Endothelial cell of umbilical vein (primary cell): ENCODE results near the gene CALN1. TPM values are rescaled to one million over a fixed set of nuclear protein-coding genes. Genes with fewer than 3 reads are reported as not detected.

Source experiments
- BruUV-seq: library from RNA; stranded (reverse); fragments of 400-500 nt; replicated peaks from 2 replicates; lab custom pipeline; 2021; lab: Mats Ljungman, UMichigan
- CTCF ChIA-PET: fragments of 300-600, 350-600 bp; sonication (Branson Sonifier 250); formaldehyde crosslinking; loops from one replicate; lab custom pipeline; 2021; ENCODE audit warnings: antibody characterized with exemption, inconsistent platforms; lab: Charles Lee
- POLR2A ChIA-PET: fragments of 300-600, 350-600 bp; sonication (Branson Sonifier 250); formaldehyde crosslinking; loops from one replicate; lab custom pipeline; 2021; ENCODE audit warnings: antibody characterized with exemption, inconsistent platforms; lab: Charles Lee
- DNase-seq: peaks from one replicate; pipeline ENCODE4 v3.0.0-alpha.2; 2011; ENCODE audit warnings: low read depth, low spot score
- FAIRE-seq: peaks from 2 replicates; lab custom pipeline; 2011; peaks lifted over from hg19 to GRCh38; lab: Jason Lieb, UNC
- H2AFZ ChIP-seq: 2 replicates; pipeline ENCODE4 v1.6.0; 2012; ENCODE audit warnings: low read depth, low read length, control low read depth, inconsistent platforms
- H3K27ac ChIP-seq: 2 replicates; pipeline ENCODE4 v1.5.1; 2011; ENCODE audit warnings: low read depth, mild to moderate bottlenecking, control low read depth, low read length, moderate library complexity; ENCODE audit not compliant: insufficient read depth
- H3K27me3 ChIP-seq, 2 experiments: 2 replicates each; pipeline versions ENCODE4 v1.6.0 to v1.6.1; 2011; ENCODE audit warnings: low read length in 2 of 2, mixed read lengths in 1 of 2; ENCODE audit not compliant: control insufficient read depth in 2 of 2, insufficient read depth in 2 of 2
- H3K36me3 ChIP-seq, 2 experiments: 2 replicates in 1 of 2; 3 replicates in 1 of 2; pipeline ENCODE4 v1.5.1; 2011; ENCODE audit warnings: low read length in 2 of 2, mild to moderate bottlenecking in 1 of 2, moderate library complexity in 1 of 2; ENCODE audit not compliant: control insufficient read depth in 2 of 2, insufficient read depth in 2 of 2; ENCODE audit errors: extremely low read depth in 1 of 2
- H3K4me1 ChIP-seq: 3 replicates; pipeline ENCODE4 v1.5.1; 2011; ENCODE audit warnings: mild to moderate bottlenecking, low read length; ENCODE audit not compliant: control insufficient read depth, insufficient read depth; ENCODE audit errors: extremely low read depth
- H3K4me2 ChIP-seq: 2 replicates; pipeline ENCODE4 v1.6.1; 2011; ENCODE audit warnings: low read length, control low read depth, mixed read lengths; ENCODE audit not compliant: insufficient read depth
- H3K4me3 ChIP-seq, 3 experiments: fragments of 200-600 bp in 1 of 3; sonication (generic), shearing (Covaris generic) in 1 of 3; replicated peaks in 1 of 3; 2 replicates each; pipeline ENCODE4 v1.5.1; 2011 to 2016; ENCODE audit warnings: control low read depth in 3 of 3, low read length in 3 of 3, mild to moderate bottlenecking in 2 of 3, inconsistent platforms in 1 of 3, low read depth in 1 of 3, moderate library complexity in 1 of 3; ENCODE audit not compliant: insufficient read depth in 1 of 3
- H3K79me2 ChIP-seq: 2 replicates; pipeline ENCODE4 v1.6.0; 2012; ENCODE audit warnings: low read length, inconsistent platforms; ENCODE audit not compliant: control insufficient read depth, insufficient read depth
- H3K9ac ChIP-seq: replicated peaks from 2 replicates; pipeline ENCODE3; 2011; ENCODE audit warnings: low read length, control low read depth; ENCODE audit not compliant: insufficient read depth; ENCODE audit errors: extremely low read depth
- H3K9me1 ChIP-seq: replicated peaks from 3 replicates; pipeline ENCODE4 v1.6.0; 2011; ENCODE audit warnings: mild to moderate bottlenecking, low read length; ENCODE audit not compliant: control insufficient read depth, insufficient read depth; ENCODE audit errors: extremely low read depth
- H3K9me3 ChIP-seq: replicated peaks from 2 replicates; pipeline ENCODE4 v1.5.1; 2012; ENCODE audit warnings: low read length, inconsistent platforms; ENCODE audit not compliant: control insufficient read depth, insufficient read depth
- H4K20me1 ChIP-seq: replicated peaks from 2 replicates; pipeline ENCODE3; 2011; ENCODE audit warnings: mild to moderate bottlenecking, low read length; ENCODE audit not compliant: control insufficient read depth, insufficient read depth; ENCODE audit errors: extremely low read depth
- CTCF ChIP-seq, 2 donors: IDR thresholded peaks; 1 replicate in 1 of 2; 2 replicates in 1 of 2; pipeline ENCODE4 v1.5.1; 2011; ENCODE audit warnings: low read length in 2 of 2, mild to moderate bottlenecking in 2 of 2, moderate library complexity in 2 of 2, control low read depth in 1 of 2, inconsistent platforms in 1 of 2, low read depth in 1 of 2; ENCODE audit not compliant: insufficient read depth in 1 of 2; ENCODE audit errors: extremely low read depth in 1 of 2
- EZH2 ChIP-seq: IDR thresholded peaks from 2 replicates; pipeline ENCODE4 v1.6.1; 2012; ENCODE audit warnings: borderline replicate concordance, low read depth, mild to moderate bottlenecking, moderate library complexity, low read length, inconsistent platforms; ENCODE audit not compliant: severe bottlenecking
- GATA2 ChIP-seq: IDR thresholded peaks from 2 replicates; pipeline ENCODE4 v1.7.0; 2011; ENCODE audit warnings: low read depth, mild to moderate bottlenecking, moderate library complexity, mixed read lengths, low read length; ENCODE audit not compliant: insufficient read length, insufficient read depth
- JUN ChIP-seq: IDR thresholded peaks from 2 replicates; pipeline ENCODE4 v1.6.1; 2011; ENCODE audit warnings: borderline replicate concordance, low read depth; ENCODE audit not compliant: insufficient read length, insufficient read depth
- MAX ChIP-seq: IDR thresholded peaks from 2 replicates; pipeline ENCODE4 v1.6.1; 2011; ENCODE audit not compliant: insufficient read depth, insufficient read length
- MYC ChIP-seq: IDR thresholded peaks from one replicate; pipeline ENCODE4 v1.6.1; 2011; ENCODE audit warnings: mild to moderate bottlenecking, low read depth, low read length
- POLR2A ChIP-seq: IDR thresholded peaks from 2 replicates; pipeline ENCODE4 v1.6.1; 2012; ENCODE audit warnings: low read depth, mild to moderate bottlenecking, control low read depth, low read length
- POLR2AphosphoS5 ChIP-seq: IDR thresholded peaks from 2 replicates; pipeline ENCODE4 v1.6.1; 2012; ENCODE audit warnings: low read depth, mild to moderate bottlenecking, control low read depth, low read length, moderate library complexity; ENCODE audit not compliant: insufficient read depth
- dilution Hi-C: fragments of 300-500 bp; cut with MboI; formaldehyde crosslinking; loops from one replicate; pipeline ENCODE4 v1.15.0; 2019; ENCODE audit warnings: low sequenced_read_pairs; ENCODE audit not compliant: extremely low pct_ligation_motif_present
- intact Hi-C: fragments of 100-400 bp; cut with micrococcal nuclease; formaldehyde crosslinking; loops from one replicate; pipeline ENCODE4 v1.10.0; 2022
- polyA plus RNA-seq, 4 experiments: library from polyadenylated mRNA; depleted of rRNA in 3 of 4; stranded (reverse) in 3 of 4; unstranded in 1 of 4; fragments of >200 nt; gene quantifications; 2 replicates each; pipeline versions ENCODE4 v1.2.1 to v1.2.3, GENCODE V29; 2011 to 2012; ENCODE audit warnings: missing spikeins in 1 of 4
- total RNA-seq: library from RNA; stranded (reverse); gene quantifications from 2 replicates; pipeline ENCODE4 v1.2.3, GENCODE V29; 2021

CALN1 gene
- total and polyA plus RNA-seq, 2 donors (not counting 3 experiments of a cell fraction or from before 2014, with no cell fraction given), result not detected

- Histone ChIP-seq H3K9me3 (peaks cover 2% of the 10 kb centered on the region), H3K4me3 (no peak overlapping the region), H3K27me3 (no peaks in the 10 kb centered on the region), H3K4me1 (no peaks in the 10 kb centered on the region), H2AFZ (no peak overlapping the region), H3K9ac (no peak overlapping the region), H4K20me1 (no peaks in the 10 kb centered on the region), H3K27ac (no peak overlapping the region), H3K9me1 (no peaks in the 10 kb centered on the region), H3K4me2 (no peak overlapping the region), H3K79me2 (no peaks in the 10 kb centered on the region), H3K36me3 (no peaks in the 10 kb centered on the region)
- intact Hi-C loops (no loop called here), dilution Hi-C loops (no loop called here)
- DNase-seq, result no peak
- no peak for TF ChIP-seq MAX
- POLR2A ChIA-PET, result interaction anchor here (0.8 kb wide), 1 partner anchor 23 kb away, joined by 4 read pairs; no protein-coding TSS in a partner anchor
- BruUV-seq, result no TSS peak
- CTCF ChIA-PET, result no interaction called here
- no peak for FAIRE-seq
Measured at GRCh38 chr7:71800321-71800720, 611.8 kb downstream of the CALN1 start.

- no peak for FAIRE-seq
Measured at GRCh38 chr7:71795410-71795809, 616.7 kb downstream of the CALN1 start.

More at GRCh38 chr7:71795410-71795809, 616.7 kb downstream of the CALN1 start:
- H3K9ac ChIP-seq, result no peak overlapping the region
- no peak overlapping the region for H2AFZ ChIP-seq
- no peak overlapping the region for H3K27ac ChIP-seq
- no peaks in the 10 kb centered on the region for H3K79me2 ChIP-seq
- H4K20me1 ChIP-seq, result no peaks in the 10 kb centered on the region
- intact Hi-C loops (no loop called here), dilution Hi-C loops (no loop called here)
- H3K9me1 ChIP-seq, result no peaks in the 10 kb centered on the region
- no peak overlapping the region for H3K4me2 ChIP-seq
- no peak for DNase-seq
- BruUV-seq, result no TSS peak
- no peak overlapping the region for H3K4me3 ChIP-seq
- no peaks in the 10 kb centered on the region for H3K27me3 ChIP-seq
- peaks cover under 1% of the 10 kb centered on the region for H3K9me3 ChIP-seq
- no peaks in the 10 kb centered on the region for H3K36me3 ChIP-seq
- no peaks in the 10 kb centered on the region for H3K4me1 ChIP-seq
- TF ChIP-seq MYC (no peak), POLR2A (no peak), JUN (no peak), POLR2AphosphoS5 (no peak), EZH2 (no peak), CTCF (IDR thresholded peaks at IDR 0.05; ENCODE audit: extremely low read depth in 1 of 2, insufficient read depth in 1 of 2, low read depth in 1 of 2, low read length in 2 of 2) (no peak), GATA2 (no peak)
- POLR2A ChIA-PET, result no interaction called here
- CTCF ChIA-PET, result no interaction called here
